ENCODE data around the gene PMPCA. TPM values are rescaled to one million over a fixed set of nuclear protein-coding genes. Genes with fewer than 3 reads are reported as not detected.

Gene PMPCA
- total RNA-seq, 1 experiment from 2014 or later: 116 TPM

DNA sequence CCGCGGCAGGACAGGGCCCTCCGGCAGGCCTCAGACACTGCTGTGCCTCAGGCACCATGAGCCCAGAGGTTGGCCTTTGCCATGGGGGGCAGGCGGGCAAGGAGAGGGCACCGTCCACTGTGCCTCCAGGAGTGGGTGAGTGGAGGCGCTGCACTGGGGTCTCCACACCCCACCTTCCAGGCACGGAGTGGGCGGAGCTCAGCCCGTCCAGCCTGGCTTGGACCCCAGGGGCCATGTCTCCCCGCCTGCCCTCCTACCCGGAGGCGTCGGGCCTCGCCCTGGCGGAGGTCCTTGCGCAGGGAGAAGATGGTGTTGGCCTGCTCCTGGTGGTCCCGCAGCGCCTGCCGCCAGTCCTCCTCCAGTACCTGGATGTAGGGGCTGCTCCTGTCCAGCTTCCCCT, 40.4 kb upstream of the PMPCA start:
- no peaks in the 10 kb centered on the region for H3K27me3 ChIP-seq (ENCODE audit: insufficient read depth, low read length)
- H3K79me2 ChIP-seq (ENCODE audit: insufficient read depth, low read length): no peaks in the 10 kb centered on the region
- no peak overlapping the region for H3K27ac ChIP-seq (ENCODE audit: low read depth, low read length)
- peaks cover 0 to 9% of the 10 kb centered on the region in 2 experiments; a peak in 2 of 4 replicates for H3K4me1 ChIP-seq (ENCODE audit: control insufficient read depth in 1 of 2, insufficient read depth in 2 of 2, low read length in 2 of 2)
- no peaks in the 10 kb centered on the region for H4K20me1 ChIP-seq (ENCODE audit: insufficient read depth)
- no peak overlapping the region for H3K9ac ChIP-seq (ENCODE audit: low read length)
- no peak overlapping the region for H3K4me2 ChIP-seq (ENCODE audit: low read length)
- no peaks in the 10 kb centered on the region for H3K9me2 ChIP-seq (ENCODE audit: insufficient read depth)
- no peak overlapping the region for H3K4me3 ChIP-seq (replicated peaks in 1 of 2; ENCODE audit: low read depth in 1 of 2, low read length in 2 of 2)
- TF ChIP-seq FOSL1 (IDR thresholded peaks at IDR 0.05; ENCODE audit: low read depth): no peak
- TF ChIP-seq SRF (IDR thresholded peaks at IDR 0.05; ENCODE audit: low read depth): no peak
- no peak for TF ChIP-seq YY1 (IDR thresholded peaks at IDR 0.05; ENCODE audit: extremely low read depth, insufficient replicate concordance, low read depth, low read length)
- no peak for TF ChIP-seq ELF1 (IDR thresholded peaks at IDR 0.05; ENCODE audit: borderline replicate concordance, low read depth)
- TF ChIP-seq POLR2A (IDR thresholded peaks at IDR 0.05; ENCODE audit: borderline replicate concordance, extremely low read depth, insufficient read depth, insufficient read length): no peak
- no peak for TF ChIP-seq EZH2phosphoT487 (IDR thresholded peaks at IDR 0.05; ENCODE audit: borderline replicate concordance)
- no peak for TF ChIP-seq CBX3 (IDR thresholded peaks at IDR 0.05; ENCODE audit: low read depth)
- TF ChIP-seq POLR2AphosphoS5 (IDR thresholded peaks at IDR 0.05; ENCODE audit: low read depth, low read length): no peak
- TF ChIP-seq JUND (IDR thresholded peaks at IDR 0.05): no peak
- TF ChIP-seq RAD21 (IDR thresholded peaks at IDR 0.05; ENCODE audit: low read depth): no peak
- no peak for TF ChIP-seq SIN3A (IDR thresholded peaks at IDR 0.05; ENCODE audit: low read depth)
- TF ChIP-seq TCF7L2 (IDR thresholded peaks at IDR 0.05; ENCODE audit: borderline replicate concordance, extremely low read depth, insufficient read depth, insufficient read length): no peak
- TF ChIP-seq ZFX (IDR thresholded peaks at IDR 0.05): no peak
- TF ChIP-seq, protein P1, sequence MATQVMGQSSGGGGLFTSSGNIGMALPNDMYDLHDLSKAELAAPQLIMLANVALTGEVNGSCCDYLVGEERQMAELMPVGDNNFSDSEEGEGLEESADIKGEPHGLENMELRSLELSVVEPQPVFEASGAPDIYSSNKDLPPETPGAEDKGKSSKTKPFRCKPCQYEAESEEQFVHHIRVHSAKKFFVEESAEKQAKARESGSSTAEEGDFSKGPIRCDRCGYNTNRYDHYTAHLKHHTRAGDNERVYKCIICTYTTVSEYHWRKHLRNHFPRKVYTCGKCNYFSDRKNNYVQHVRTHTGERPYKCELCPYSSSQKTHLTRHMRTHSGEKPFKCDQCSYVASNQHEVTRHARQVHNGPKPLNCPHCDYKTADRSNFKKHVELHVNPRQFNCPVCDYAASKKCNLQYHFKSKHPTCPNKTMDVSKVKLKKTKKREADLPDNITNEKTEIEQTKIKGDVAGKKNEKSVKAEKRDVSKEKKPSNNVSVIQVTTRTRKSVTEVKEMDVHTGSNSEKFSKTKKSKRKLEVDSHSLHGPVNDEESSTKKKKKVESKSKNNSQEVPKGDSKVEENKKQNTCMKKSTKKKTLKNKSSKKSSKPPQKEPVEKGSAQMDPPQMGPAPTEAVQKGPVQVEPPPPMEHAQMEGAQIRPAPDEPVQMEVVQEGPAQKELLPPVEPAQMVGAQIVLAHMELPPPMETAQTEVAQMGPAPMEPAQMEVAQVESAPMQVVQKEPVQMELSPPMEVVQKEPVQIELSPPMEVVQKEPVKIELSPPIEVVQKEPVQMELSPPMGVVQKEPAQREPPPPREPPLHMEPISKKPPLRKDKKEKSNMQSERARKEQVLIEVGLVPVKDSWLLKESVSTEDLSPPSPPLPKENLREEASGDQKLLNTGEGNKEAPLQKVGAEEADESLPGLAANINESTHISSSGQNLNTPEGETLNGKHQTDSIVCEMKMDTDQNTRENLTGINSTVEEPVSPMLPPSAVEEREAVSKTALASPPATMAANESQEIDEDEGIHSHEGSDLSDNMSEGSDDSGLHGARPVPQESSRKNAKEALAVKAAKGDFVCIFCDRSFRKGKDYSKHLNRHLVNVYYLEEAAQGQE (IDR thresholded peaks at IDR 0.05; ENCODE audit: low read depth): no peak
- no peak for TF ChIP-seq MAX (IDR thresholded peaks at IDR 0.05)
- TF ChIP-seq, protein P2, sequence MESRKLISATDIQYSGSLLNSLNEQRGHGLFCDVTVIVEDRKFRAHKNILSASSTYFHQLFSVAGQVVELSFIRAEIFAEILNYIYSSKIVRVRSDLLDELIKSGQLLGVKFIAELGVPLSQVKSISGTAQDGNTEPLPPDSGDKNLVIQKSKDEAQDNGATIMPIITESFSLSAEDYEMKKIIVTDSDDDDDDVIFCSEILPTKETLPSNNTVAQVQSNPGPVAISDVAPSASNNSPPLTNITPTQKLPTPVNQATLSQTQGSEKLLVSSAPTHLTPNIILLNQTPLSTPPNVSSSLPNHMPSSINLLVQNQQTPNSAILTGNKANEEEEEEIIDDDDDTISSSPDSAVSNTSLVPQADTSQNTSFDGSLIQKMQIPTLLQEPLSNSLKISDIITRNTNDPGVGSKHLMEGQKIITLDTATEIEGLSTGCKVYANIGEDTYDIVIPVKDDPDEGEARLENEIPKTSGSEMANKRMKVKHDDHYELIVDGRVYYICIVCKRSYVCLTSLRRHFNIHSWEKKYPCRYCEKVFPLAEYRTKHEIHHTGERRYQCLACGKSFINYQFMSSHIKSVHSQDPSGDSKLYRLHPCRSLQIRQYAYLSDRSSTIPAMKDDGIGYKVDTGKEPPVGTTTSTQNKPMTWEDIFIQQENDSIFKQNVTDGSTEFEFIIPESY (IDR thresholded peaks at IDR 0.05; ENCODE audit: extremely low read depth, insufficient replicate concordance, low read length): no peak
- TF ChIP-seq ZNF274 (IDR thresholded peaks at IDR 0.05; ENCODE audit: low read depth, low read length): no peak
- BruUV-seq (replicated peaks): no TSS peak
- POLR2A ChIA-PET: no interaction called here
- H2AFZ ChIP-seq (ENCODE audit: low read depth, low read length, poor library complexity, severe bottlenecking): no peak overlapping the region
- intact Hi-C loops (cut with micrococcal nuclease): no loop called here
- RAD21 ChIA-PET (ENCODE audit: low non-redundant PET in 1 of 2, low total read pairs in 2 of 2, uncharacterized antibody in 2 of 2, unreplicated experiment in 2 of 2): no interaction called here
- no peaks in the 10 kb centered on the region for H3K9me3 ChIP-seq (ENCODE audit: control insufficient read depth in 1 of 2, insufficient read depth in 1 of 2, low read depth in 1 of 2, low read length in 2 of 2)
- DNase-seq (ENCODE audit: low read depth, low spot score) (no peak), ATAC-seq (no peak)
- CTCF ChIA-PET: no interaction called here
- no peaks in the 10 kb centered on the region for H3K36me3 ChIP-seq (ENCODE audit: control insufficient read depth in 1 of 2, insufficient read depth in 2 of 2, low read length in 2 of 2)
